22Rv1 (cell line): ENCODE measurements around the gene SLC43A2.
A peak's percentile ranks its signal among the peaks of the same experiment; 100 is the strongest.

Experiments used
- H3K27ac ChIP-seq: fragments of 450-650 bp; 2 replicates; pipeline ENCODE4 v1.5.1; 2017
- CTCF ChIP-seq: fragments of 450-650 bp; IDR thresholded peaks from 2 replicates; pipeline ENCODE4 v1.5.1; 2017; ENCODE audit warnings: mild to moderate bottlenecking
- ZFX ChIP-seq: fragments of 450-650 bp; IDR thresholded peaks from 2 replicates; pipeline ENCODE4 v1.6.1; 2017; ENCODE audit warnings: antibody characterized with exemption, borderline replicate concordance

SLC43A2 gene

GRCh38 chr17:1580979-1581676, 47.5 kb downstream of the SLC43A2 start:
- H3K27ac ChIP-seq = no peak overlapping the region

GRCh38 chr17:1578029-1578428, 50.6 kb downstream of the SLC43A2 start:
- TF ChIP-seq ZFX (no peak), CTCF (no peak)
- no peak overlapping the region for H3K27ac ChIP-seq

More at GRCh38 chr17:1580979-1581676, 47.5 kb downstream of the SLC43A2 start:
- TF ChIP-seq ZFX = no peak

GRCh38 chr17:1577583-1578013, 51.0 kb downstream of the SLC43A2 start:
- no peak for TF ChIP-seq CTCF
- TF ChIP-seq ZFX = no peak
- no peak overlapping the region for H3K27ac ChIP-seq

- H3K27ac ChIP-seq = no peak overlapping the region
- no peak for TF ChIP-seq CTCF
- TF ChIP-seq ZFX = no peak
Measured at GRCh38 chr17:1577182-1577581, 51.5 kb downstream of the SLC43A2 start.

- TF ChIP-seq CTCF (no peak), ZFX (no peak)
- no peak overlapping the region for H3K27ac ChIP-seq
Measured at GRCh38 chr17:1576500-1576899, 52.1 kb downstream of the SLC43A2 start.

- H3K27ac ChIP-seq = no peak overlapping the region
Measured at GRCh38 chr17:1574697-1575471, 53.8 kb downstream of the SLC43A2 start.

More at GRCh38 chr17:1574697-1575471, 53.8 kb downstream of the SLC43A2 start:
- TF ChIP-seq ZFX (no peak), CTCF (peak; percentile 57)
